ENCODE measurements around the gene NUP153. TPM values are rescaled to one million over a fixed set of nuclear protein-coding genes. Genes with fewer than 3 reads are reported as not detected.
A peak's percentile ranks its signal among the peaks of the same experiment; 100 is the strongest.

NUP153 gene
- total RNA-seq, 1 donor from 2014 or later, result 48.6 TPM

DNA sequence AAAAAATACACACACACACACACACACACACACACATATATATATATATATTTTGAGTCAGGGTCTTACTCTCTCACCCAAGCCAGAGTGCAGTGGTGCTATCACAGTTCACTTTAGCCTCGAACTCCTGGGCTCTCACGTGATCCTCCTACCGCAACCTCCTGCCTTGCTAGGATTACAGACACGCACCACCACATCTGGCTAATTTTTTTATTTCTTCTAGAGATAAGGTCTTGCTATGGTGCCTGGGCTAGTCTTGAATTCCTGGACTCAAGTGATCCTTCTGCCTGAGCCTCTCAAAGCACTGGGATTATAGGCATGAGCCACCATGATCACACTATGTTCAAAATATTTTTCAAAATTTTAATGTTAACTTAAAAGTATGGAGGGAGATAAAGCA is 43.5 kb downstream of the NUP153 start:
- DNase-seq (ENCODE audit: low read depth), result no peak

DNA sequence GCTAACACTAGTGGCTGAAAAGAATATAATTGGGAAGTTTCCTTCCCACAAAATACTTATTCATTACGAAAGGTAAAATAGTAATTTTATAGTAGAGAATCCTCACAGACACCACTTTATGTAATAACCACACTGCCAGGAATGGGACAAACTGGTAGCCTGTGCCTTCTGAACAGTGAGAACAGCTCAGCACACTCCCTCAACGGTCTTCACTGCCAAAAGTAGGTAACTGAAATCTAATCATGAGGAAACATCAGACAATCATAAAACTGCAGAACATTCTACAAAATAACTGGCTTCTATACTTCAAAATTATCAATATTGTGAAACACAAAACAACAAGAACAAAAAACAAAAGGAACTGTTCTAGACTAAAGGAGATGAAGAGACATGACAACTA is 44.1 kb downstream of the NUP153 start:
- no peak for DNase-seq (ENCODE audit: low read depth)

DNA sequence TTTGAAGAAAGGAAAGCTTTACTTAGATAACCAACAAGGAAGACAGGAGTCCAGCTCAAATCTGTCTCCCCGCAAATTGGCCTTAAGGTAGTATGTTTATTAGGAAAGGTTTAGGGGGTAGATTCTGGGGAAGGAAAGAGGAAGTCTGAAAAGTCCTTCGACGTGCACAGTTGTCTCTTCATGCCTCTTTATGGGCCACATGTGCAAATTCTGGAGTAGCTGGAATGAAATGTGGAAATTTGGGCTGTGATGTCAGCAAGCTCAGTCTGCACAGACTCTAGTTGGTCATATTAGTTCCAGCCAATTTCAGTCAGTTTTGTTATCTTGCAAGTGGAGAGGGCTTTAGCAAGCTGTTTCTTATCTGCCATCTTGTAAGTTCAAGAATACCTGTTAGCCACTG is 50.1 kb downstream of the NUP153 start:
- DNase-seq (ENCODE audit: low read depth), result no peak

DNA sequence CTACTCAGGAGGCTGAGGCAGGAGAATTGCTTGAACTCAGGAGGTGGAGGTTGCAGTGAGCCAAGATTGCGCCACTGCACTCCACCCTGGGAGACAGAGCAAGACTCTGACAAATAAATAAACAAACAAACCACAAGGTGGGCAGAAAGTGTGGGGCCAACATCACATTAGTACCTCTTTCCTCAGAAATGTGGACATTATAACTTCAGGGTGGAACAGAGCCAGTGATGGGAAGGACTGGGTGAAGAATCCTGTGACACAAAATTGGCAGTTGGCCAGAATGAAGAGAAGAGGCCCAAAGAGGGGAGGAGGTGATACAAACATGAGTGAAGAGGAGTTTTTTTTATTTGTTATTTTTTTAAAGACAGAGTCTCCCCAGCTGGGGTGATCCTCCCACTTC is 50.6 kb downstream of the NUP153 start:
- DNase-seq (ENCODE audit: low read depth), result peak; percentile 20

DNA sequence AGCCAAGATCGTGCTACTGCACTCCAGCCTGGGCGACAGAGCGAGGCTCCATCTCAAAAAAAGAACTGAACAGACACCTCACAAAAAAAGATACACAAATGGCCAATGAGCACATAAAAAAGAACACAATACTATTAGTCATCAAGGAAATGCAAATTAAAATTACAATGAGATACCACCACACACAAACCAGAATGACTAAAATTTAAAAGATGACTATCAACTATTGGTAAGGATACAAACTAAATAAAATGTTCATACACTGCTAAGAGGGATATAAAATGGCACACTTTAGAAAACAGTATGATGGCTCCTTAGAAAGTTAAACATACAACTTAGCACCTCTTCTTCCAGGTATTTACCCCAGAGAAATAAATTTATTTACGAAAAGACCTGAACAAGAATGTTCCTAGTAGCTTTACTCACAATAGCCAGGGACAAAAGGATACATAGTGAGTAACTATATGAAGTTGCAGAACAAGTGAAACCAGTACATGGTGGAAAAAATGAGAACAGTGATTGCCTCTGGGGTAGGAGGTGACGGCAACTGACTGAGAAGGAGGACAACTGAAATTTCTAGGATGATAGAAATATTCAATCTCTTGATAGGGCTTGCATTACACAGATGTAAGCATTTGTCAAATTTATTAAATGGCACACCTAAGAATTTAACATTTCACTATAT is 53.4 kb downstream of the NUP153 start:
- DNase-seq (ENCODE audit: low read depth), result peak; percentile 7

DNA sequence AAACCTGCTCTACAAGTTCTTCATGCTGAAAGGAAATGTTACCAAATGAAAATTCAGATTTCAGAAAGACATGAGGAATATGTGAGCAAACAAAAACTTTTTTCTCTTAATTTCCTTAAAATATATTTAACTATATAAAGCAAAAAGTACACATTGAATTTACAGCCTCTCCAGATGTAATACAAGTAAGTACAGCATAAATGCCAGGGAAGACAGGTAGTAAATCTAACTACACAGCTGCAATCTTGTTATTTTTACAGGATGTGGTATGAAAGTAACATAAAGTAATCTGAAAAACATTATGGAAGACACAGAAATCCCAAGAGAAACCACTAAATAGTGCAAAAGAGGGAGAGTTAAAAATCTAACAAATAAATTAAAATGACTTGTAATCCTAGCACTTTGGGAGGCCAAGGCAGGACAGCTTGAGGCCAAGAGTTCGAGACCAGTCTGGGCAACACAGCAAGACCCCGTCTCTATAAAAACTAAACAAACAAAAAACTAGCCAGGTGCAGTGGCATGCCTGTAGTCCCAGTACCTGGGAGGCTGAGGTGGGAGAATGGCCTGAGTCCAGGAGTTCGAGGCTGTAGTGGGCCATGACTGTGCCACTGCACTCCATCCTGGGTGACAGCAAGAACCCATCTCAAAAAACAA is 55.9 kb downstream of the NUP153 start:
- no peak for DNase-seq (ENCODE audit: low read depth)

DNA sequence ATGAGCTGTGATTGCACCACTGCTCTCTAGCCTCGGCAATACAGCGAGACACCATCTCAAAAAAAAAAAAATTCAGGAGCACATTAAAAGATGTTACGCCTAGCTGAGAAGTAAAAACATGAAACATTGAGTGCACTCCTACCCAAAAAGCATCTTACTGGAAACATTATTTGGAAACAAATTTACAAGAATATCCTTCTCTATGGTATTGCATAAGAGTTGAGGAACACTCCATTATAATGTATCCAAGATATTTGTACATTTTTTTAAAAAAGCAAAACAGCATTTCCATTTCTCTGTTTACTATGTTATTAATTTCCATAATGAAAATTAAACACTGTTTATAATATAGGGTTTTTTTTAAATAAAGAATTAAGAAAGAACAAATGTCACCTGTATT is 58.0 kb downstream of the NUP153 start:
- DNase-seq (ENCODE audit: low read depth), result no peak

DNA sequence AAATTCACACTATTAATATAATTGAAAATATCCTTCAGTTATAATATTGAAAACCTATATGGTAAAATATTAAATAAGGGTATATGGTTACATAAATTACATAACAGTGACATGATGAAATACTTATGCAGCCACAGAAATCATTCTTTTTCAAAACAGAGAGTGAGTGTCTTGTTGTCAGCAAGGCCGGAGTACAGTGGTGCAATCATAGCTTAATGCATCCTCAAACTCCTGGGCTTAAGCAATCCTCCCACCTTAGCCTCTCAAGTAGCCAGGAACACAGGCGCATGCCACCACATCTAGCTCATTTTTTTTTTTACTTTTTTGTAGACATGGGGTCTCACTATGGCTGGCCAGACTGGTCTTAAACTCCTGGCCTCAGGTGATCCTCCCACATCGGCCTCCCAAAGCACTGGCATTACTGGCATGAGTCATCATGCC is 66.2 kb downstream of the NUP153 start:
- DNase-seq (ENCODE audit: low read depth), result no peak

DNA sequence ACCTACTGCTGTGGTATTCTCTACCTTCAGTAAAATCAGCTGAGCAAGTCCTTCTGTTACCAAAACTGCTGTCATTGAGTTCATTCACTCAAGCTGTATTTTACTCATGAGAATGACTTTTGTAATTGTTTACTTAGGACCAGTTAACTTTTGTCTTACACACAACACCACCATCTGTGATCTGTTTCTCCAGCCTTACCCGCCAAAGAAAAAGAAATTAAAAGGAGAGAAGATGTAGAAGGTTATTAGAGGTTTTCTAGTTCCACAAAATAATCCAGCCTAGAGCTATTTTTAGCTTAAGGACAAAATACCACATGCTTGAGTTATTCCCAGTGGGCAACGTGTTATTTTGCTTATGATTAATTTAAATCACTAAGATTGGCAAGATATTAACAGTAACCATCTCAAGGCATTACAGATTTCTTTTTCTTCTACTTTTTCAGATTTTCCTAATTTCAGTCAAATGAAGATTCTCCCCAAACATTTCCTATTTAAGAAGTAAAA is 68.5 kb downstream of the NUP153 start:
- DNase-seq (ENCODE audit: low read depth), result no peak

DNA sequence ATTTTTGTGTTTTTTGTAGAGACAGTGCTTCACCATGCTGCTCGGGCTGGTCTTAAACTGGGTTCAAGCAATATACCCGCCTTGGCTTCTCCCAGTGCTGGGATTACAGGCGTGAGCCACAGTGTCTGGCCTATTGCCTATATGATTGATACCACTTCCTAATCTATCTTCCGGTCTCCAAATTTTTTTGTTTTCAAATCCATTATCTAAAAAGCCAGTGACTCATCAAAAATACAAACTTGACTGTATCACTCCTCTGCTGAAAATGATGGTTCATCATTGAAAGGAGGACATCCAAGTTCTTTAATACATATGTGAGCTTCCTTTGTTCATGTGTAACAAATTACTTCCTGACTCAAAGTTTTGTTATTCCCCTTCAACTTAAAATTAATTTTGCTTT is 71.2 kb downstream of the NUP153 start:
- no peak for DNase-seq (ENCODE audit: low read depth)

DNA sequence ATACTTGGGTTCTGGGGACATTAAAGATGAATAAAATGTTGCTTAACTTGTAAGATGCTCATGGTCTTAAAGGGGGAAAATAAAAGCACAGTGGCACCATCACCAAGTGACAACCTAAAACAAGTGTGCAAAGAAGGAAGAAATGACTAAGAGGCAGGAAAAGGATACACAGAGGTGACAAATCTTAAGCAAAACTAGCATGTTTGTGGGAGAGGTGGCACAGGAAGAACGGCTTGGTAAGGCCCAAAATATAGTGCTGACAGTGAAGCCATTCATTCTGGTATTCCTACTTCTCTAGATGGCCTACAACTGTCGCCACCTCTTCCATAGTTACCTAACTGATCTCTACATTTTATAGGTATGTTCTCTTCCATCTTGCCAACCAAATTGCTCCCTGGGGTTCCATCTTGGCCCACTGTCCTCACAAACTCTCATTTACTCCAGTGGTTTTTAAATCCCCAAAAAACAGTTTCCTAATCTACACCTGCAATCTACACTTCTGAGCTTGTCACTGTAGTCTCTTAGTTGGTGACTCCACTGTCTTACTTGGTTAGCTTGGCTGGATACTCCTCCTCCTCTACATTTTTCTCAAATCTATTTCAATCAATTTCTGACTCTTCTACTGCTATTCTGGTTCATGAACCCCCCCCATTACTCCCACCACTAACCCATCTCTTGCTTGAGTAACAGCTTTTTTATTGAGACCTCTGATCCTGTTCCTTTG is 73.1 kb downstream of the NUP153 start:
- no peak for DNase-seq (ENCODE audit: low read depth)

DNA sequence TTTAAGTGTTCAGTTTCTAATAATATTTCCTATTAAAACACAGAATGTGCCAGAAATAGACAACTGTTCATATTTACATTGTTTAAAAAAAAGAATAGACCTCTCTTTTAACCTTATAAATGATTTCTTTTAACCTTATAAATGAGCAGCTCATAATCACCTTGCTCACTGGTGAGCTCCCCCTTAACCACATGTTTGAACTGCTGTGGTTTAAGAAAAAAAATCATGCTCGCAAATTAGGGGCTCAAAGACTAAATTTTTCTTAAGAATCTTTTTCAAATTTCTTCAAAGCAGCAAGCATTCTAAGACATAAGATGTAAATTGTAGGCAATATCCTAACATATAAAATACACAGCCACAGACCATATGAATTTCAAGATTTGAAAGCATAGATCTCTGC is 73.8 kb downstream of the NUP153 start:
- DNase-seq (ENCODE audit: low read depth), result no peak

DNA sequence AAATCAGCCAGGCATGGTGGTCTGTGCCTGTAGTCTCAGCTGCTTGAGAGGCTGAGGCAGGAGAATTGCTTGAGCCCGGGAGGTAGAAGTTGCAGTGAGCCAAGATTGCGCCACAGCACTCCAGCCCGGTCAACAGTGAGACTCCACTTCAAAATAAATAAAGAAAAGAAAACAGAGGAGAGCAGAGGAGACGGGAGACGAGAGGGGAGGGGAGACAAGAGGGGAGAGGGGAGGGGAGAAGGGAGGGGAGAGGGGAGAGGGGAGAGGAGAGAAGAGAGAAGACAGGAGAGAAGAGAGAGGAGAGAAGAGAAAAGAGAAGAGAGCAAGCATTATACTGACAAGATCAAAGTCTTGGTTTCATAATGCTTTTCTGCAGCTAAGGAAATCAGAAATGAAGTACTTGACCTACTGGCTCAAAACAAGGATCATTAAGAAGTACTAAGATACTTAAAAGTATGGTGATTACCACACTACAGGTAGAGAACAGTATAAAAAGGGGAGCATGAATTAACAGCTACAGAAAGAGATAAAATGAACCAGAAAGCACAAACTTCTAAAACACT is 76.1 kb downstream of the NUP153 start:
- DNase-seq (ENCODE audit: low read depth), result peak; percentile 22

DNA sequence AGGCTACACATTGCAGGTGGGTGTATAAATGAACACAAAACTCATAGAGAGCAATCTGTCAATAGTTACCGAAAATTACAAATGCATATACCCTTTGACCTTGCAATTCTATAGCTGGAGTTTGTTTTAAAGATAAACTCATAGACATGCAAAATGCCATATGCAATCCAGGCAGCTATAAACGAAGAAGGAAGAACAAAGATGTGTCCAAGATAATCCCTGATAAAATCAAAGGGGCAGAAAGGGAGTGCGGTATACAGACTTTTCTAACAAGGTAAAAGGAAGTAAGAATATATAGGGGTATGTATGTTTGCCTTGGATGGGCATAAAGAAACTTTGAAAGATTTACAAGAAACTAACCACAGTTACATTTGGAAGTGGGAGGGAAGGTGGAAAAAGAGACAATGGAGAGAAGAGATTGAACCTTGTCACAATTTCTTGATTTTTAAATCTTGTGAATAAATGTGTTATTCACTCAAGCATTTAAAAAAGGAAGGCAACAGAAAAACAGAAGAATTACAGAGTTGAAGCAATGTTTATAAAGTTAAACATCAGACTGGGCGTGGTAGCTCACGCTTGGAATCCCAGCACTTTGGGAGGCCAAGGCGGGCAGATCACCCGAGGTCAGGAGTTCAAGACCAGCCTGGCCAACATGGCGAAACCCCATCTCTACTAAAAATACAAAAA is 76.8 kb downstream of the NUP153 start:
- peak; percentile 22 for DNase-seq (ENCODE audit: low read depth)

DNA sequence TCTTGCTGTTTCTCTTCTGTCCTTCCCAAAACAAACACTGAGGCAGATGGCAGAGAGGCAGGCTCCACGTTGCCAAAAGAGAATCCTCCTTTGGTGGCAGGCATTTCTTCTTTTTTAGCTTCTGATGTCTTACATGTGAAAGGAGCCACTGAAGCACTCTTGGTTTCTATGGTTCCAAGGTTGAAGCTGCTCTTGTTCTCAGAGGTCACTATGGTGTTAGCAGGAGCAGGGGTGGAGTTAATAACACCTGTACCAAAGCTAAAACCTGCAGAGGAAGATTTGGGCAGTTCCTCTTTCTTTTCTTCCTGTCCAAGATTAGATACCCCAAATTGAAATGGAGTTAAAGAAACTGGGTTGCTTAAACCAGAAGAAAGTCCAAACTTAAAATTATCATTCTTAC is 77.9 kb downstream of the NUP153 start:
- no peak for DNase-seq (ENCODE audit: low read depth)

DNA sequence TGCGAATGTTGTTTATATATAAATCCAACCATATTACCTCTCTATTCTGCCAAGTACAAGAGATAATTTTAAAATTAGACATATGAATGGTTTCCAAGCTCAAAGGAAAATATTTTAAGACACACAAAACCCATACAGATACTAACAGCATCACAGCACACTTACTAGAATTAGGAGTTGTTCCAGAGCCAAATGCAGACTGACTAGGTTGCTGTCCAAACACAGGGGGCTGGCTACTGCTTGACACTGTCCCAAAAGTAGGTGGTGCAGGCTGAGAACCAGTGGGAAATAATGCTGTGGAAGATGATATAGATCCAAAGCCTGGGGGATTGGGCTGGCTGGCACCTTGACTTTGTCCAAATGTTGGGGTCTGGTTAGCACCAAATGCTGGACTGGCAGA is 82.3 kb downstream of the NUP153 start:
- DNase-seq (ENCODE audit: low read depth), result no peak

DNA sequence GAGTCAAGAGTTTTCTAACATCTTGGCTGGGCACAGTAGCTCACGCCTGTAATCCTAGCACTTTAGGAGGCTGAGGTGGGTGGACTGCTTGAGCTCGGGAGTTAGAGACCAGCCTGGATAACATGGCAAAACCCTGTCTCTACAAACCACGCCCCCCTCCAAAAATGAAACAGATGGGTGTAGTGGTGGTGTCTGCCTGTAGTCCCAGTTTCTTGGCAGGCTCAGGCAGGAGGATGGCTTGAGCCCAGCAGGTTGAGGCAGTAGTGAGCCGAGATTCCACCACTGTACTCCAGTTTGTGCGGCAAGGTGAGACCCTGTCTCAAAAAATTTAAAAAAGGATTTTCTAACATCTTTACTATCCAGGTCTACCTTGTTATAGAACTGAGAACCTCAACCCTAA is 84.6 kb downstream of the NUP153 start:
- no peak for DNase-seq (ENCODE audit: low read depth)

DNA sequence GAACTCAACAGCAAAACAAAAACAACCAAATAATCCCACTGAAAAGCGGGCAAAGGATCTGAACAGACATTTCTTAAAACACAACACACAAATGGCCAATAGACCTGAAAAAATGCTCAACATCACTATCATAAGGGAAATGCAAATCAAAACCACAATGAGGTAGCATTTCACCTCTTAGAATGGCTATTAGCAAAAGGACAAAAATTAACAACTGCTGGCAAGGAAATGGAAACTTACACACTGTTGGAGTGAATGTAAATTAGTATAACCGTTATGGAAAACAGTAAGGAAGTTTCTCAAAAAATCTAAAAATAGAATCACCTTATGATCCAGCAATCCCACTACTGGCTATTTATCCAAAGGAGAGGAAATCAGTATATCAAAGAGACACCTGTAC is 85.7 kb downstream of the NUP153 start:
- peak; percentile 51 for DNase-seq (ENCODE audit: low read depth)

DNA sequence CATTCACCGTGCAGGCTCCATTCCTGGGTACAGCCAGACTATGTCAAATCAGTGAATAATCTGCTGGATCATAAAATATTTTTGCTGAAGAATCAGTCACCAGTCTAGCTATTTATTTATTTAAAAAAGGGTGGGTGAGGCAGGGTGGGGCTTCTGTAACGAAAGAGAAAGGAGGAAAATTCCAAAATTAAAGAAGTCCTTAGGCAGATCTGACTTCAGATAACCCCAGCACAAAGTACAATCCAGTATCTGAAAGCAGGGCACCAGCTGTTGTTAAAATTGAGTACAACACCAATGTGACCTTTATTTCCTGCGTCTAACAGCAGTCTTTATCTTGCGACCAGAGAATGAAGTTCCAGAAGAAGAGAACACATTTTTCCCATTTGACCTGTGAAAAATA is 90.9 kb downstream of the NUP153 start:
- DNase-seq (ENCODE audit: low read depth), result no peak

DNA sequence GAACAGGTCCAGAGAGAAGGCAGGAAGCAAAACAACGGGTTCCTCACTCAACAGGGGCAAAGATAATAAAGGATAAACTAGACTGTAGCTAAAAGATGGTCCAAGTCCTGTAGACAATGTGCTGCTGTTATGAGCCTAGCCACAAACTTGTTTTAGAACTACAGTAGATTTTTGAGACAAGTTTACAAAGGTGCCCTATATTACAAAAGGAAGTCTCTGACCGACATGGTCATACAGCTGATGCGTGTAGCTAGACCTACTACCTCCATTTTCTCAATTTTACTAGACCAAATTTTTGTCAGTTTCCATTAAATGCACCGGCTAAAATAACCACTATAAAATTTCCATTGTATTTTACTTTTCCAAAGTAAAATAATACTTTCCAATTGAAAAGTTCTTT is 94.7 kb downstream of the NUP153 start:
- no peak for DNase-seq (ENCODE audit: low read depth)

DNA sequence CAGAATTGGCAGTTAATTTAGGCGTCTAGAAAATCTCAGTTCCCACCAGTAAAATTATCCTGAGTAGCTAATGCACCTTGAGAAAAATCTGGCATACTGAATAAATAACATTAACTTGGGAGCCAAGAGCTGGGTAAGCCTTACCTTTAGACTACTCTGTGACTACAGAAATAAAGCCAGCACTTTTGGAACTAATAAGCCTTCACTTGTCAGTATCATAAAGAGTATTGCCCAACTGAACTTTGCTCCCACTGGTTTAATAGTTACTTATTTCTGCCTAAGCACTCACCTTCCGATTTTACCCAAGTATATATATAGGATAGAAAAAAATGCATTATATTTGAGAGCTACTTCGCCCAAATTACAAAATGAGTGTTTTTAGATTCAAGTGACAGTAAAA is 95.9 kb downstream of the NUP153 start:
- peak; percentile 40 for DNase-seq (ENCODE audit: low read depth)

DNA sequence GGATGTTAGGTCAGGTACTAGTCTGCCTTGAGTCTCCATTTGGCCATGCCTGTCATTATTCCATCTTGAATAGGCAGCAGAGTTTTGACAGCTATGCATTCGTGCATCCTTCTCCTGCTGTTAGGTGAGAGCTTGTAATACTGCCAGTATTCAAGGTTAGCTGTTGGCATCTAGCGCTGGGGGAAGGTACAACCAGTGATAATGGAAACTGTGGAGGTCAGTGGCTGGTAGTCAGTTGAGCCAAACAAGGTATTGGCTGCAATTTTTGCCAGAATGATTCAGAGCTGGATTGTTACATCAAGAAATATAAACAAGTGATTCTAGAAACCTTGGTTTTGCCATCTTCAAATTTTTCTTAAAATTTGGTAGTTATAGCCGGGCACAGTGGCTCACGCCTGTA is 100.1 kb downstream of the NUP153 start:
- DNase-seq (ENCODE audit: low read depth), result no peak

All from renal cortical epithelial cell (primary cell).